Endothelial cell (in vitro differentiated cells): ENCODE results near the gene ZBTB33. TPM values are rescaled to one million over a fixed set of nuclear protein-coding genes. Genes with fewer than 3 reads are reported as not detected.
A peak's percentile ranks its signal among the peaks of the same experiment; 100 is the strongest.

Experiments used
- DNase-seq: peaks from one replicate; pipeline ENCODE4 v3.0.0; 2021; ENCODE audit warnings: low spot score
- H3K27ac Mint-ChIP-seq: one replicate; pipeline ENCODE4 v1.8.0; 2021; ENCODE audit warnings: mixed read lengths, inconsistent platforms; ENCODE audit not compliant: unreplicated experiment
- H3K27me3 Mint-ChIP-seq: one replicate; pipeline ENCODE4 v1.8.0; 2021; ENCODE audit warnings: mild to moderate bottlenecking, moderate library complexity, mixed read lengths, inconsistent platforms; ENCODE audit not compliant: unreplicated experiment
- H3K36me3 Mint-ChIP-seq: one replicate; pipeline ENCODE4 v1.8.0; 2021; ENCODE audit warnings: mild to moderate bottlenecking, low read depth, mixed read lengths, inconsistent platforms; ENCODE audit not compliant: unreplicated experiment
- H3K4me1 Mint-ChIP-seq: one replicate; pipeline ENCODE4 v1.8.0; 2021; ENCODE audit warnings: mild to moderate bottlenecking, mixed read lengths, inconsistent platforms; ENCODE audit not compliant: unreplicated experiment
- H3K4me3 Mint-ChIP-seq: one replicate; pipeline ENCODE4 v1.8.0; 2021; ENCODE audit warnings: mild to moderate bottlenecking, mixed read lengths, inconsistent platforms; ENCODE audit not compliant: unreplicated experiment
- H3K9me3 Mint-ChIP-seq: one replicate; pipeline ENCODE4 v1.8.0; 2021; ENCODE audit warnings: mixed read lengths, inconsistent platforms; ENCODE audit not compliant: unreplicated experiment
- total RNA-seq: library from RNA; stranded (reverse); fragmentation: NEBNext Ultra II Directional; extraction: Animal tissue kit (Norgen Biotek cat#: 25700); gene quantifications from one replicate; pipeline ENCODE4 v1.2.1, GENCODE V29; 2021; ENCODE audit not compliant: unreplicated experiment
- TF ChIP-seq, protein P1 (sequence below): fragments of 200-600 bp; sonication (generic); IDR thresholded peaks from one replicate; pipeline ENCODE4 v1.5.0; 2021; ENCODE audit warnings: antibody characterized with exemption; ENCODE audit not compliant: unreplicated experiment

The ZBTB33 gene
- total RNA-seq, 1 donor from 2014 or later: 21.0 TPM

- no peak overlapping the region for H3K27ac Mint-ChIP-seq
- no peak overlapping the region for H3K4me3 Mint-ChIP-seq
- no peak for DNase-seq
- no peaks in the 10 kb centered on the region for H3K9me3 Mint-ChIP-seq
- H3K4me1 Mint-ChIP-seq: peaks cover 4% of the 10 kb centered on the region
- TF ChIP-seq, protein P1, sequence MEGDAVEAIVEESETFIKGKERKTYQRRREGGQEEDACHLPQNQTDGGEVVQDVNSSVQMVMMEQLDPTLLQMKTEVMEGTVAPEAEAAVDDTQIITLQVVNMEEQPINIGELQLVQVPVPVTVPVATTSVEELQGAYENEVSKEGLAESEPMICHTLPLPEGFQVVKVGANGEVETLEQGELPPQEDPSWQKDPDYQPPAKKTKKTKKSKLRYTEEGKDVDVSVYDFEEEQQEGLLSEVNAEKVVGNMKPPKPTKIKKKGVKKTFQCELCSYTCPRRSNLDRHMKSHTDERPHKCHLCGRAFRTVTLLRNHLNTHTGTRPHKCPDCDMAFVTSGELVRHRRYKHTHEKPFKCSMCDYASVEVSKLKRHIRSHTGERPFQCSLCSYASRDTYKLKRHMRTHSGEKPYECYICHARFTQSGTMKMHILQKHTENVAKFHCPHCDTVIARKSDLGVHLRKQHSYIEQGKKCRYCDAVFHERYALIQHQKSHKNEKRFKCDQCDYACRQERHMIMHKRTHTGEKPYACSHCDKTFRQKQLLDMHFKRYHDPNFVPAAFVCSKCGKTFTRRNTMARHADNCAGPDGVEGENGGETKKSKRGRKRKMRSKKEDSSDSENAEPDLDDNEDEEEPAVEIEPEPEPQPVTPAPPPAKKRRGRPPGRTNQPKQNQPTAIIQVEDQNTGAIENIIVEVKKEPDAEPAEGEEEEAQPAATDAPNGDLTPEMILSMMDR: no peak
- no peaks in the 10 kb centered on the region for H3K36me3 Mint-ChIP-seq
- H3K27me3 Mint-ChIP-seq: no peaks in the 10 kb centered on the region
Measured at GRCh38 chrX:120269373-120270035, 18.9 kb downstream of the ZBTB33 start.

- Mint-ChIP-seq H3K36me3 (no peaks in the 10 kb centered on the region), H3K4me1 (peaks cover 13% of the 10 kb centered on the region), H3K9me3 (no peaks in the 10 kb centered on the region), H3K27ac (no peak overlapping the region), H3K27me3 (no peaks in the 10 kb centered on the region), H3K4me3 (no peak overlapping the region)
- TF ChIP-seq, protein P1: no peak
- no peak for DNase-seq
Measured at GRCh38 chrX:120270567-120270966, 20.0 kb downstream of the ZBTB33 start.

GRCh38 chrX:120271218-120271617 lies 20.6 kb downstream of the ZBTB33 start:
- Mint-ChIP-seq H3K36me3 (no peaks in the 10 kb centered on the region), H3K4me1 (peaks cover 13% of the 10 kb centered on the region), H3K27me3 (no peaks in the 10 kb centered on the region), H3K4me3 (no peak overlapping the region), H3K27ac (no peak overlapping the region), H3K9me3 (no peaks in the 10 kb centered on the region)
- TF ChIP-seq, protein P1: no peak
- no peak for DNase-seq

DNA sequence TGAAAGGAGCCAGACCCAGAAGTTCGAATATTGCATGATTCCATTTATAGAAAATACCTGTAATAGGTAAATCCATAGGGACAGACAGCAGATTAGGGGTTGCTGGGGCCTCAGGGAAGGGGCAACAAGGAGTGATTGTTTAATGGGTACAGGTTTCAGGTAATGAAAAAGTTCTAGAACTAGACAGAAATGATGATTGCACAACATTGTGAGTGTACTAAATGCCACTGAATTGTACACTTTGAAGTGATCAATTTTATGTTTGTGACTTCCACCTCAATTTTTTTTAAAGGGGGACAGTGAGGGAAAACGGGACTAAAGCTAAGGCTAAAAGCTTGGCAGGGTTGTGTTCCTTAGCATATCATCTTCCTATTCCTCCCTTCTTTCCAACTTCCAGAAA lies 23.5 kb downstream of the ZBTB33 start:
- H3K9me3 Mint-ChIP-seq: no peaks in the 10 kb centered on the region
- TF ChIP-seq, protein P1: no peak
- no peak for DNase-seq
- H3K36me3 Mint-ChIP-seq: no peaks in the 10 kb centered on the region
- peak overlapping the region; percentile 74 for H3K27ac Mint-ChIP-seq
- H3K27me3 Mint-ChIP-seq: no peaks in the 10 kb centered on the region
- H3K4me1 Mint-ChIP-seq: peaks cover 13% of the 10 kb centered on the region
- no peak overlapping the region for H3K4me3 Mint-ChIP-seq

DNA sequence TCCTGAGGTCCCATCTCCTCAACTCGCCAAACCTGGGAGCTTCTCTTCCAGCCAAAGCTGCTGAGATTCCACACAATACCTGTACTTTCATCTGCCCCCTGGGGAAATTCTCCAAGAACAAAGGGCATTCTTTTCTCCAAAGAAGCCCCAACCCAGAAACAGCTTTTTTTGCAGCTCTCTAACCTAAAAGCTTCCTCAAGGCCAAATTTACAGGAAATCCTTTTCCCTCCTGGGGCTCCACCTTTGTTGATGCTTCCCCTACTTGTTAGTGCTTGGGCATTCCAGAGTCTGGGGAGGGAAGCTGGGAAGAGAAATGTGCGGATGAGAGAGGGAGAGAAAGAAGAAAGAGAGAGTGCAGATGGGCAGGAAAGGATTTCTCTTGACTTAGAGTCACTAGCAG lies 24.3 kb downstream of the ZBTB33 start:
- Mint-ChIP-seq H3K36me3 (no peaks in the 10 kb centered on the region), H3K27ac (peak overlapping the region; percentile 67), H3K4me3 (no peak overlapping the region), H3K9me3 (no peaks in the 10 kb centered on the region), H3K27me3 (no peaks in the 10 kb centered on the region), H3K4me1 (peaks cover 13% of the 10 kb centered on the region)
- TF ChIP-seq, protein P1: no peak
- no peak for DNase-seq
